Adrenal gland (tissue), 12 donors: ENCODE data around the gene TMEM106A. TPM values are rescaled to one million over a fixed set of nuclear protein-coding genes. Genes with fewer than 3 reads are reported as not detected.
A peak's percentile ranks its signal among the peaks of the same experiment; 100 is the strongest.
"Not testable (repeated sequence)": the region's sequence is repeated elsewhere in the genome, so short reads cannot be mapped to it uniquely, and the experiment has no call there.

ENCODE experiments used
- DNase-seq, 7 donors: peaks; one replicate each; pipeline ENCODE4 v3.0.0-alpha.2; 2019 to 2020
- H3K27ac ChIP-seq, 5 donors: fragments of 200-600 bp; sonication (generic) in 4 of 5; 1 replicate in 3 of 5; 2 replicates in 2 of 5; pipeline versions ENCODE4 v1.5.1 to v1.8.0; 2016 to 2020; ENCODE audit warnings: mild to moderate bottlenecking in 1 of 5
- H3K27me3 ChIP-seq: fragments of 200-600 bp; 2 replicates; pipeline ENCODE4 v1.8.0; 2021
- H3K36me3 ChIP-seq, 2 donors: fragments of 200-600 bp; replicated peaks in 1 of 2; 1 replicate in 1 of 2; 2 replicates in 1 of 2; pipeline versions ENCODE4 v1.5.1 to v1.8.0; 2018 to 2022
- H3K4me1 ChIP-seq, 2 donors: fragments of 200-600 bp; replicated peaks in 1 of 2; 1 replicate in 1 of 2; 2 replicates in 1 of 2; pipeline versions ENCODE4 v1.5.1 to v1.8.0; 2018 to 2021
- H3K4me3 ChIP-seq, 4 donors: fragments of 200-600 bp; sonication (generic) in 3 of 4; one replicate each; pipeline ENCODE4 v1.5.1; 2016 to 2018
- H3K9me3 ChIP-seq, 3 donors: fragments of 200-600 bp; sonication (generic) in 1 of 3; replicated peaks in 1 of 3; 1 replicate in 2 of 3; 2 replicates in 1 of 3; pipeline versions ENCODE4 v1.5.1 to v1.8.0; 2016 to 2021
- POLR2A ChIP-seq, 2 donors: fragments of 450-650 bp; IDR thresholded peaks; one replicate each; pipeline ENCODE4 v1.6.1; 2017; ENCODE audit warnings: antibody characterized with exemption in 2 of 2, mild to moderate bottlenecking in 2 of 2, moderate library complexity in 1 of 2
- WGBS, 4 donors: extraction: QIAGEN DNeasy Blood & Tissue Kit in 2 of 4; methylation state at CpG; one replicate each; pipeline versions ENCODE4 v1.1.5 to v1.1.7; 2013 to 2017; 5-methylcytosine and 5-hydroxymethylcytosine counted together
- intact Hi-C, 2 donors: fragments of 100-400 bp; cut with DNase I; formaldehyde crosslinking; loops; one replicate each; pipeline versions ENCODE4 v1.14.1 to v1.15.0; 2022 to 2023
- polyA plus RNA-seq, 3 donors: library from polyadenylated mRNA; stranded (reverse); fragments of 200-250 nt in 2 of 3; fragments of 350-450 nt in 1 of 3; fragmentation: Illumina TruSeq in 1 of 3; extraction: RNeasy Lipid Tissue Mini Kit (QIAGEN cat#74804) in 1 of 3; gene quantifications; one replicate each; pipeline ENCODE4 v1.2.3, GENCODE V29; 2013 to 2014
- total RNA-seq, 9 donors: library from RNA; depleted of rRNA in 4 of 9; stranded (reverse); fragments of >200 nt in 4 of 9; fragments of 120-200 nt in 1 of 9; fragmentation: NEBNext Ultra II Directional in 1 of 9; extraction: Animal tissue kit (Norgen Biotek cat#: 25700) in 1 of 9; gene quantifications; one replicate each; pipeline versions ENCODE4 v1.1.0 to v1.2.4, GENCODE V29; 2013 to 2023
- TF ChIP-seq, protein P1 (sequence below), 6 experiments: fragments of 450-650 bp in 4 of 6; fragments of 200-600 bp in 2 of 6; sonication (generic) in 1 of 6; IDR thresholded peaks; 1 replicate in 5 of 6; 2 replicates in 1 of 6; pipeline versions ENCODE4 v1.5.1 to v1.8.0; 2016 to 2021; ENCODE audit warnings: antibody characterized with exemption in 6 of 6, mild to moderate bottlenecking in 2 of 6, moderate library complexity in 1 of 6
- donor health status: healthy with polysubstance abuse.
- donor health status: Bipolar disorder and iron deficiency.
- donor health status: DM: yes; HTN: yes; CAD: no.
- donor health status: DM: no; HTN: no; CAD: no.
- donor health status: DM: no; HTN: no; CAD: no.
- donor health status: DM: yes; HTN: yes; CAD: no.

TMEM106A gene
- total and polyA plus RNA-seq, 12 donors: 1.9 to 20.1 (median 8.5) TPM

DNA sequence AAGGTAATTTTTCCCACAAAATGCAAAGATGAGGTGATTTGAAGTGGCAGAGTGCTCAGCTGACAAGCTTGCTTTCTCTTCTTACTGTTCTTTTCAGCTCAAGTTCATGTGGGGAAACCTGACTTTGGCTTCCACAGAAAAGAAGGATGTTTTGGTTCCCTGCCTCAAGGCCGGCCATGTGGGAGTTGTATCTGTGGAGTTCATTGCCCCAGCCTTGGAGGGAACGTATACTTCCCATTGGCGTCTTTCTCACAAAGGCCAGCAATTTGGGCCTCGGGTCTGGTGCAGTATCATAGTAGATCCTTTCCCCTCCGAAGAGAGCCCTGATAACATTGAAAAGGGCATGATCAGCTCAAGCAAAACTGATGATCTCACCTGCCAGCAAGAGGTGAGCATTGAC is 18.4 kb upstream of the TMEM106A start:
- intact Hi-C loops: loop anchor here in 1 of 2 donors (10.0 kb wide), 1 partner anchor 312 kb away; no protein-coding TSS in a partner anchor
- DNase-seq: peak in 3 of 7 donors; percentile 33 to 51 (median 35)
- Histone ChIP-seq H3K27ac (no peak overlapping the region), H3K9me3 (no peaks in the 10 kb centered on the region), H3K36me3 (peaks cover 0 to 100% of the 10 kb centered on the region in 2 donors), H3K4me3 (no peak overlapping the region), H3K4me1 (no peaks in the 10 kb centered on the region), H3K27me3 (no peaks in the 10 kb centered on the region)
- WGBS, 4 donors: 24 to 66% (median 58%) methylated on average over 5 of the region's 5 CpGs
- TF ChIP-seq POLR2A (IDR thresholded peaks at IDR 0.05): no peak
- TF ChIP-seq, protein P1, sequence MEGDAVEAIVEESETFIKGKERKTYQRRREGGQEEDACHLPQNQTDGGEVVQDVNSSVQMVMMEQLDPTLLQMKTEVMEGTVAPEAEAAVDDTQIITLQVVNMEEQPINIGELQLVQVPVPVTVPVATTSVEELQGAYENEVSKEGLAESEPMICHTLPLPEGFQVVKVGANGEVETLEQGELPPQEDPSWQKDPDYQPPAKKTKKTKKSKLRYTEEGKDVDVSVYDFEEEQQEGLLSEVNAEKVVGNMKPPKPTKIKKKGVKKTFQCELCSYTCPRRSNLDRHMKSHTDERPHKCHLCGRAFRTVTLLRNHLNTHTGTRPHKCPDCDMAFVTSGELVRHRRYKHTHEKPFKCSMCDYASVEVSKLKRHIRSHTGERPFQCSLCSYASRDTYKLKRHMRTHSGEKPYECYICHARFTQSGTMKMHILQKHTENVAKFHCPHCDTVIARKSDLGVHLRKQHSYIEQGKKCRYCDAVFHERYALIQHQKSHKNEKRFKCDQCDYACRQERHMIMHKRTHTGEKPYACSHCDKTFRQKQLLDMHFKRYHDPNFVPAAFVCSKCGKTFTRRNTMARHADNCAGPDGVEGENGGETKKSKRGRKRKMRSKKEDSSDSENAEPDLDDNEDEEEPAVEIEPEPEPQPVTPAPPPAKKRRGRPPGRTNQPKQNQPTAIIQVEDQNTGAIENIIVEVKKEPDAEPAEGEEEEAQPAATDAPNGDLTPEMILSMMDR (IDR thresholded peaks at IDR 0.05): no peak

DNA sequence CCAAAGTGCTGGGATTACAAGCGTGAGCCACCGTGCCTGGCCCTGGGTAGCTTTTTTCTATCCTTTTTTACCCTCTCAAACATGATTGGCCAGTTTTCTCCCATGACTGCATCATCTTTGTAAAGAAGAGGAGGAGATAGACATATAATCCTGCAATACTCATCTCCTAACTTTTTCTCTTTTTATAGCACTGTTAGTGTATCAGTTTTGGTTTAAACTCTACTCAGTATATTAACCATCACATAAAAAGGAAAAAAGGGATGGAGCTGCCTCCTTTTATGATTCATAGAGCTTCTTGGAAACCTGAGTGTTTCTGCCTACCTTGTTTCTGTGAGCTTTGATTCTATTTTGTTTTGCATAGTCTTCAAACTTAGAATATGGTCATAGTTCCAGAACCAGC is 12.0 kb upstream of the TMEM106A start:
- Histone ChIP-seq H3K4me1 (no peaks in the 10 kb centered on the region), H3K36me3 (peaks cover 0 to 100% of the 10 kb centered on the region in 2 donors), H3K4me3 (no peak overlapping the region), H3K27ac (no peak overlapping the region), H3K9me3 (no peaks in the 10 kb centered on the region), H3K27me3 (no peaks in the 10 kb centered on the region)
- no peak for DNase-seq
- intact Hi-C loops: loop anchor here in 1 of 2 donors (10.0 kb wide), 1 partner anchor 305 kb away; no protein-coding TSS in a partner anchor
- TF ChIP-seq, protein P1 (IDR thresholded peaks at IDR 0.05): no peak
- TF ChIP-seq POLR2A (IDR thresholded peaks at IDR 0.05): no peak
- 65 to 71% (median 68%) methylated on average over 2 of the region's 2 CpGs for WGBS, 4 donors

- Histone ChIP-seq H3K36me3 (peaks cover 0 to 100% of the 10 kb centered on the region in 2 donors), H3K27me3 (no peaks in the 10 kb centered on the region), H3K4me3 (no peak overlapping the region), H3K9me3 (no peaks in the 10 kb centered on the region), H3K4me1 (no peaks in the 10 kb centered on the region), H3K27ac (no peak overlapping the region)
- 85 to 91% (median 88%) methylated on average over 4 of the region's 4 CpGs for WGBS, 4 donors
- DNase-seq: peak in 1 of 7 donors; percentile 41
- TF ChIP-seq POLR2A (IDR thresholded peaks at IDR 0.05): no peak
- TF ChIP-seq, protein P1 (IDR thresholded peaks at IDR 0.05): no peak
- intact Hi-C loops: no loop called here
Measured at GRCh38 chr17:43200127-43200526, 11.5 kb upstream of the TMEM106A start.

DNA sequence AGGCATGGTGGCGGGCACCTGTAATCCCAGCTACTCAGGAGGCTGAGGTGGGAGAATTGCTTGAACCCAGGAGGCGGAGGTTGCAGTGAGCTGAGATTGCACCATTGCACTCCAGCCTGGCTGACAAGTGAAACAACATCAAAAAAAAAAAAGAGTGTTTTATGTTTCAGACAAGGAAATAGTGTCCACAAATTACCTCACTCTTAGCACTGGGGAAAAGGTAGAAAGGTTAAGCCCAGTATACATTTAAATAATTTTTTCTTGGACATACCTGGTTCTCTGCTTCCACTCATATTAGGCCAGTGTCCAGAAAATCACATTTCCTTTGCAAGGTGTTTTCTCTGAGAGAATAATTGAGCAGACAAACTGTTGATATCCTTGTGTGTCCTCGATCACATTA is 8.7 kb upstream of the TMEM106A start:
- H3K27ac ChIP-seq, DNase-seq, H3K27me3 ChIP-seq, H3K9me3 ChIP-seq, intact Hi-C loops, H3K4me3 ChIP-seq, H3K4me1 ChIP-seq: not testable (repeated sequence)
- peaks cover 0 to 100% of the 10 kb centered on the region in 2 donors for H3K36me3 ChIP-seq
- 91 to 100% (median 98%) methylated on average over 3 of the region's 3 CpGs for WGBS, 4 donors

DNA sequence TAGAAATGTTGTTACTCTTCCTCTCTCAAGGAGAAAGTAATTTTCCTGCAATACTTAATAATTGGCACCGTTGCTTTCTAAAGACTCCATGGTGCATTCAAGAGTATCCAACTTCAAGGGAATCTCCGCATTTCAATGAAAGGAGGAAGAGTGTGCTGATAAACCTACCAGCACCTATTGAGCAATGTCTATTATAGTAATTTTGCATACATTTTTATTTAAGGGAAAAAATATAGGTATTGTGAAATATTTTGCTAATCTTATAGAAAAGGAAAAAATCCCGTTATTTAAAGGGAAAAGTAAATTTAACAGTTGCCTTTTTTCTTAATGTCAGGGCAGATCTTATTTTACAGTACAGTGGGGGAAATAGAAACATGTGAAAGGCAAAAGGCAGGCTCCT is 1.1 kb upstream of the TMEM106A start:
- no peak for TF ChIP-seq POLR2A (IDR thresholded peaks at IDR 0.05)
- TF ChIP-seq, protein P1 (IDR thresholded peaks at IDR 0.05): no peak
- H3K36me3 ChIP-seq: peaks cover 0 to 62% of the 10 kb centered on the region in 2 donors
- intact Hi-C loops: no loop called here
- 77 to 88% (median 82%) methylated on average over 3 of the region's 3 CpGs for WGBS, 4 donors
- no peak overlapping the region for H3K4me3 ChIP-seq
- H3K4me1 ChIP-seq: peaks cover 6 to 16% of the 10 kb centered on the region in 2 donors
- no peaks in the 10 kb centered on the region for H3K27me3 ChIP-seq
- H3K9me3 ChIP-seq: no peaks in the 10 kb centered on the region
- H3K27ac ChIP-seq: peak overlapping the region in 1 of 5 donors; percentile 56
- no peak for DNase-seq
